Measurements from ENCODE around the gene CEL.
"Not testable (repeated sequence)": the region's sequence is repeated elsewhere in the genome, so short reads cannot be mapped to it uniquely, and the experiment has no call there.

CEL gene

DNA sequence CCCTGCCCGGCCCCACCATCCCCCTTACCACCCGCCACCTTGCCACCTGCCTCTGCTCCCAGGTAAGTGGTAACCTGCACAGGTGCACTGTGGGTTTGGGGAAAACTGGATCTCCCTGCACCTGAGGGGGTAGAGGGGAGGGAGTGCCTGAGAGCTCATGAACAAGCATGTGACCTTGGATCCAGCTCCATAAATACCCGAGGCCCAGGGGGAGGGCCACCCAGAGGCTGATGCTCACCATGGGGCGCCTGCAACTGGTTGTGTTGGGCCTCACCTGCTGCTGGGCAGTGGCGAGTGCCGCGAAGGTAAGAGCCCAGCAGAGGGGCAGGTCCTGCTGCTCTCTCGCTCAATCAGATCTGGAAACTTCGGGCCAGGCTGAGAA lies at the start of gene CEL:
Gene CEL (plus strand): TSS at position 218 of the 382 bp plus-strand sequence. CDS start 22 bp downstream, at position 240.
- not testable (repeated sequence) for DNase-seq (ENCODE audit: low read depth)

- no peak for DNase-seq (ENCODE audit: low read depth)
Measured at GRCh38 chr9:133014696-133015095, 47.1 kb upstream of the CEL start.

DNA sequence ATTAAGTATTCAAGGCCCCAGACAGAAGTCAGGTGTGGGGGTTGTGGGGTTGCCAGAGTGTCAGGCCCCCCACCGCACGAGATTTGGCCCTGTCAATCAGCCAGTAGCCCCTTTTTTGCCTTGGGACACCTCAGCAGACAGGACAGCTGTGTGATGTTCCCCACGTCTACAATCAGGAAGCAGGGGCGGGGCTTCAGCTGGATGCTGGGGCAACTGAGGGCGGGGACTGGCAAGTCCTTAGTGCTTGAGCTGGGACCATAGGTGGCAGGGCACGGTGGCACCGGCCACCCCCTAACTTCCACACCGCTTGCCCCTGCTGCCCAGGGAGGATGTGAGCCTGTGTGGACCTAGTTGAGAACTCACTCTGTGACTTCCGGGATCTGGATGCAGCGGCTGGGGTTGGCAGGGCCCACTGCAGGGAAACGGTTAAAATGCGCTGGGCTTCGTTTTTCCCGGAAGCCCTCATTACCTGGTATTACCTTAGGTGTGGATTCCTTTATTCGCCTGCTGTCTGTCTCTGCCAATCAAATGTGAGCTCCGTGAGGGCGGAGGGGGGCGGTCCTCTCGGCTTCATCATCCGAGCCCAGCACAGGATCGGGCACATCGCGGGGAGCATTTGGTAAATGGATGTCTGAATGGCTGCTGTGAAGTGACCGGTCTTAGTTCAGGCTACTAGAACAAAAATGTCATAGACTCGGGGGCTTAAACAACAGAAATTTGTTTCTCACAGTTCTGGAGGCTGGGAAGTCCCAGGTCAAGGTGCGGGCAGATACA lies 38.5 kb upstream of the CEL start:
- DNase-seq (ENCODE audit: low read depth) = no peak

DNA sequence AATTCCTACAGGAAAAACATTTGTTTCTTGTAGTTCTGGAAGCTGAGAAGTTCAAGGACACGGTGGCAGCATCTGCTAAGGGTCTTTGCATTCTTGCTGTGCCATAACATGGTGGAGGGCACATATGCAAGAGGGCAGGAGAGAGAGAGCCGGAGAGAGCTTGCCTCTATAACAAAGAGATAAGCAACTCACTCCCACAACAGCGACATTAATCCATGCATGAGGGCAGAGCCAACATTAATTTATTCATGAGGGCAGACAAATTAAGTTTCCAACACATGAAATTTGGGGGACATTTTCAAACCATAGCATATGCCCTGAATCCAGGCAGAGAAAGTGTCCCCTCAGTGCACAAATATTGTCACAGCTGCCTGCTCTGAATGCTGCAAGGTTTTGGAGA lies 35.4 kb upstream of the CEL start:
- DNase-seq (ENCODE audit: low read depth) = no peak

DNA sequence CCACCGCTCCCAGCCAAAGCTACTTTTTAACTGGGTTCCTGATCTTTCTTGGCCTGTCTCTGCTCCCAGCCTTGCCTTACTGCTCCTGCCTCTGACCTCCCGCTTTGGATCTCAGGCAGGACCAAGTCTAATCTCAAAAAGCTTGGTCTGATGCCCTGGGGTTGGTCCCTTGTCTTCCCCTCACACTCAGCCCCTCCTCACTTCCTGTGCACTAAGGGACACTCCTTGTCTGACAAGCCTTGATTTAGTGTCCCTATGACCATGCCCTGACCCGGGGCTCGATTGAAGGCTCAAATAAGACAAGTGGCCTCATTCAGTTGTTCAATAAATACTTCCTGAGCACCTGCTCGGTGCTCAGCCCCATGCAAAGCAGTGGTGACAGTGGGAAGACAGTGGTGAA lies 34.6 kb upstream of the CEL start:
- DNase-seq (ENCODE audit: low read depth) = no peak

DNA sequence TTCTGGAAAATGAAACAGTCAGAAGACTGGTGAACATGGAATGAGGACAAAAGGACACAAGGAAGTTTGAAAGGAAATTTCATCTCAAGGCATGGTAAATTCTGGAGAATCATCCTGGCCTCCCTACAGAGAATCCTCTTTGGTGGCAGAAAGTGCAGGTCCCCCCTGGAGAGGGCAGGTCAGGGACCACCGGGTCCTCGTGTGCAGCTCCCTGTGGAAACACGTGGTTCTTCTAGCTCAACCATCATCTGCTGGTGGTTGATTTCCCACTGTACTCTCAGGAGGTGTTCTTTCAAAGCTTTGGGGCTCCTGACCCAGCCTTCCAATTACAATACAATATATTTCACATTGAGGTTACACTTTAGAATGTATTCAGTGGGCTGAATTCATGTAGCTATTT lies 33.6 kb upstream of the CEL start:
- no peak for DNase-seq (ENCODE audit: low read depth)

GRCh38 chr9:133029994-133030316 lies 31.8 kb upstream of the CEL start:
- no peak for DNase-seq (ENCODE audit: low read depth)

DNA sequence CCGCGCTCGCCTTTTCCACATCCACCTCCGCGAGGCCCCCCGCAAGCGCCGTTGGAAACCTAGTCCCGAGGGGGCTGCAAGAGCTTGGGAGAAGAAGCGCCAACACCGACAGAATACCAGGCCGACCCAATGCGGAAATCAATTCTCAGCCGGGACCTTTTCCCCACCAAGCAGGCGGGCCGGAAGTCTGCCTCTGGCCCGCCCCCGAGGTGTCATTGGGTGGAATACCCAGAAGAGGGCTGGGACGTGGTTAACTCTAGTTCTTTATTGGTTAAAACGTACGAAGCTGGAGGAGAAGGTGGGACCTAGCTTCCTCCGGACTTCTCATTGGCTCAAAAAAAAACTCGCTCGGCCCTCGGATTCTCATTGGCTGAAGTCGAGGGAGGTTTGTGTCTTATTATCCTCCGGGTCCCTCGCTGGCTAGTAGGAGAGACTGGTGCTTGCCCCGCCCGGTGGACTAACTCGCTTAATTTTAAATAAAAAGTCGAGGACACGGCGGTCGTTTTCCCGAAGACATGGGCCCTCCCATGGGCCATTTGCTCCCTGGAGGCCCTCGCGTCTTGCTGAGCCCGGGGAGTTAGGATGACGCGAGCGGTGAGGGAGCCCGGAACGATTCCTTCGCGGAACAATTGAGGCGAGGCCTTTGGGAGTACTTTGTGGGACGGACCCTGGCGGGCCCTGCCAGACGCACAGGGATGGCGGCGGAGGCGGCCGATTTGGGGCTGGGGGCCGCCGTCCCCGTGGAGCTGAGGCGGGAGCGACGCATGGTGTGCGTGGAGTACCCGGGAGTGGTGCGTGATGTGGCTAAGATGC lies 31.3 kb upstream of the CEL start, which contains the start of gene GTF3C5:
Gene GTF3C5 (plus strand): TSS at position 681 of the 813 bp plus-strand sequence. CDS start 15 bp downstream, at position 696.
- peak; percentile 99 for DNase-seq (ENCODE audit: low read depth)

DNA sequence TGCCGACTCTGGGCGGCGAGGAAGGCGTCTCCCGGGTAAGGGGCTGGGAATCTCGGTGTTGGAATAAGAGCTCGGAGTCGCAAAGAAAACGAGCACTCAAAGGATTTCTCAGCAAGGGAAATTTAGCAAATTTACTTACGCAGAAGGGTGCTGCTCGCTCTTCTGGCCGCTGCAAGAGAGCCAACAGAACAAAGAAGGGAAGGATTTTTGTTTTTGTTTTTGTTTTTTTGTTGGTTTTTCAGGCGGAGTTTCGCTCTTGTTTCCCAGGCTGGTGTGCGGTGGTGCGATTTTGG lies 30.7 kb upstream of the CEL start:
- no peak for DNase-seq (ENCODE audit: low read depth)

GRCh38 chr9:133031496-133031911 lies 30.3 kb upstream of the CEL start:
- DNase-seq (ENCODE audit: low read depth) = no peak

DNA sequence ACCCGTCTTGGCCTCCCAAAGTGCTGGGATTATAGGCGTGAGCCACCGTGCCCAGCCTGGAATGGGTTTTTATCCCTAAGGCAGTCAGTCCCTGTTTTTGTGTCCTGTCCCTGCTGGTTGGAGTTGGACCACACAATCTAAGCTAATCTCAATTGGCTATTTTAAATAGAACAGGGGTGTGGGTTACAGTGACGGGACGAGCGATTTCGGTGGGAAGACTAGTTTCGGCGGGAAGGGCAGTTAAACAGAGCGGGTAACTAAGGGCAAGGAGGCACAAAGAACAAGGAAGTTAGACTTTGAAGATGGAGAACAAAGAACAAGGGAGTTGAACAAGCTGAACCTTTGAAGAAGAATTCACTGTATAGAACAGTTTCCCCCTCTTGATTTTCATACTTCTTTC lies 29.6 kb upstream of the CEL start:
- no peak for DNase-seq (ENCODE audit: low read depth)

GRCh38 chr9:133035669-133036068 lies 26.1 kb upstream of the CEL start:
- DNase-seq (ENCODE audit: low read depth) = peak; percentile 10

- no peak for DNase-seq (ENCODE audit: low read depth)
Measured at GRCh38 chr9:133037775-133038515, 23.8 kb upstream of the CEL start.

GRCh38 chr9:133040892-133041479 lies 20.8 kb upstream of the CEL start:
- DNase-seq (ENCODE audit: low read depth) = peak; percentile 65

GRCh38 chr9:133041958-133042357 lies 19.8 kb upstream of the CEL start:
- DNase-seq (ENCODE audit: low read depth) = no peak

DNA sequence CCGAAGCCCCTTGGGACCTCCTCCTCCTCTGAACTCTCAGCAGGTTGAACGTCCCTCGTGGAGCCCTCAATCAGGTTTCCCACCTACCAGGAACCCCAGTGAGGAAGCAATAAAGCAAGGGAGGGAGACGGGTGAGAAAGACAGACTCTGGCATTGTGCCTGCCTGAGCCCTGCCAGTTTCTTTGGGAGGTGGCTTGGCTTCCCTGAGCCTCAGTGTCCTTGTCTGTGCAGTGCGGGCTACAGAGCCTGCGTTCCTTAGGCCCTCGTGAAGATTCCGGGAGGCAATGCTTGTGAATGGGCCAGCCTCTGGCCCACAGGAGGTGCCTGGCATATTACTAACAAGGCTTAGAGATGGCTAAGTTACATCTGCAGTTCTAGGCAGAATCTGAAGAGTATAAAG lies 19.1 kb upstream of the CEL start:
- DNase-seq (ENCODE audit: low read depth) = no peak

- no peak for DNase-seq (ENCODE audit: low read depth)
Measured at GRCh38 chr9:133043449-133044035, 18.2 kb upstream of the CEL start.

DNA sequence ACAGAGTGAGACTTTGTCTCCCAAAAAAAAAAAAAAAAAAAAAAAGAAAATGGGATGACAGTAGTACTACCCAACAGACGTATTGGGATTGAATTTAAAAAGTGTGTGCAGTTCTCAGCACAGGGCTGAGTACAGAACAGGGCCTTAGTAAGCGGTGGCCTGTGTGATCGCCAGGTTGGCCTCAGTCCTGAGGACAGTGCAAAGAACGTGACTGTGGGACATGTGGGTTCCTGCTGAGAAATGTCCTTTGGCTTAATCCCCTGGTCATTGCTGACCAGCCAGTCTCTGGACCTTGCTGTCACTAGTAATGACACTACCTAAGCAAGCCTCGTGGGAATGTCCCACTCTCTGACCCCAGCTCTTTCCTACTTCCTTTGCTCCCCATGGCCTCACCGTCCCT lies 17.7 kb upstream of the CEL start:
- no peak for DNase-seq (ENCODE audit: low read depth)

DNA sequence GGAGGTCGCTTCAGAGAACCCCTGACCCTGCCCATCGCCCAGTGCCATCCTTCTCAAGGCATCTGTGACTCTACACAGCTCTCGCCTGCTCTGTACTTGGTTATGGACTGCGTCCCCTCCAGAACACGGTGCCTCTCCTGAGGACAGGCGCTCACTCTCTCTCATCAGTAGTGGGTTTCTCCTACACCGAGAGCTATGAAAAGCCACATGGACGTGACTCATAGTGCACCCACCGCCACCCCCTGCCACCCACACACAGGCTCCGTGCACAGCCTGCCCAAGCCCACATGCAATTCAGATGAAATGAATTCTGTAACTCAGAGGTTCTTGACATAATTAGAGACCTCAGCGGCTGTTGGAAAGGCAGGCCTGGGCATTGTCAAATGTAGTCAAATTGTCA lies 17.1 kb upstream of the CEL start:
- no peak for DNase-seq (ENCODE audit: low read depth)

- no peak for DNase-seq (ENCODE audit: low read depth)
Measured at GRCh38 chr9:133045132-133045531, 16.6 kb upstream of the CEL start.

DNA sequence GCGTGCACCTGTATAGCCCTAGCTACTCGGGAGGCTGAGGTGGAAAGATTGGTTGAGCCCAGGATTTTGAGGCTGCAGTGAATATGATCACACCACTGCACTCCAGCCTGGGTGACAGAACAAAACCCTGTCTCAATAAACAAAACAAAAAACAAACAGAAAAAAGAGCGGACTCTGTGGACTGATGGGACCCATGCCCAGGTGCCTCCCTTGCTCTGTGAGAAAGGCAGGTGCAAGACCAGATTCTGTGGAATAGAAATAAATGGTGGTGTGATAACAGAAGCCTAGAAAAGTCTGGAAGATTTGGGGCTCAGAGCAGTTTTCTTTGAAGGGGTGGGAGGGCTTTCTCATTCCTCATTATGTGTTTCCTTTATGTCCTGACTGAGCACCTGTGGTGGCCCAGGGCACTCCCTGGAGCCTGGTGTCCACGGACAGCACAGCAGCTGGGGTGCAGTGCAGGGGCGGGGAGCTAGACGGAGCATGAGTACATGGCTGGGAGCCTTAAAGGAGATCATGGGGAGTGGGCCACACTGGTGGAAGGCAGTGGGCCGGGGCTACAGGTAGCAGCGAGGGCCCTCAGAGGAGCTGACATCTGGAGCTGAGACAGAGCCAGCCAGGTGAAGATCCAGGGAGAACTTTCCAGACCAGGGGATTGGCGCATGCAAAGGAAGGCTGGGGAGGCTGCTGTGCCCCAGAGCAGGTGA lies 15.4 kb upstream of the CEL start:
- no peak for DNase-seq (ENCODE audit: low read depth)

DNA sequence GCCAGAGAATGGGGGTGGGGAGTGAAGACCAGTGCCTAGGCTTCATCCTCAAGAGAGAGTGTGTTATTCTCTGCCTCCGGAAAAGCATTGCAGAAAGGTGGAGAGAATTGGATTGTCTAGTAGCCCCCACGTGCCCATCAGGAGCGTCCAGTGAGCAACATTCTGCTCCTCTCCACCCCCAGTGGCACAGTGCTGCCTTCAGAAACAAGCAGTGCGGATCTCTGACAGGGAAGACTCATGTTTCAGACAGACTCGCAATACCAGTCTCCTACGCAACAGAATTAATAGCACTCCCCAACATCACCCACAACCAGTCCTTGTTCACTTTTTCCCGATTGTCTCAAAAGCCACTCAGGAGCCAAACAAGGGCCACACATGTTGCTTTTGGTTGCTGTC lies 14.9 kb upstream of the CEL start:
- DNase-seq (ENCODE audit: low read depth) = no peak
